ENCODE data around the gene MEFV. TPM values are rescaled to one million over a fixed set of nuclear protein-coding genes. Genes with fewer than 3 reads are reported as not detected.

Gene MEFV
- total RNA-seq, 1 donor from 2014 or later: not detected

DNA sequence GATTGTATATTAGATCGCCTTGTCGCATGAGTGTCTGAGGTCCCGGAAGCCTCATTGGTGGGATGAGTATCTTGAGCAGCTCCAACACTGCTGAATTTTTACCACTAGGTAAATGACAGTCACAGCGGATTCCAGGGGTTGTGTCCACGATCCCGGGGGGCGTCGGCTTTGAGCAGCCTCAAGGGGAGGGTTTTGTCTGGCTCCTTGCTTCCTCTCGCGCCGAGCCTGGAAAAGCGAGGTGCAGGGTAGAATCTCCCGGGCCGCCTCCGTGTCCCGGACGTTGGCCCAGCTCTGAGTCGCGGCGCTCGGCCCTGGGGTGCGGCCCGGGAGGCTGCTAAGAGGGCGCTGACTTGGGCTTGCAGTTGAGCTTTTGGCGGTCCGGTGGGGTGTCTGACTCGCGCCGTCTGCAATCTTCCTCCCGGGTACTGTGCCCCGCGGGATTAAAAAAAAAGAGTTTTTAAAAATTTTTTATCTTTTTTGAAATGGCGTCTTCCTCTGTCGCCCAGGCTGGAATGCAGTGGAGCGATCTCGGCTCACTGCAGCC is 63.9 kb downstream of the MEFV start:
- Mint-ChIP-seq H3K36me3 (no peaks in the 10 kb centered on the region), H3K4me1 (peaks cover 12% of the 10 kb centered on the region), H3K9me3 (no peaks in the 10 kb centered on the region), H3K27me3 (ENCODE audit: low read depth) (peaks cover 91% of the 10 kb centered on the region), H3K27ac (no peak overlapping the region), H3K4me3 (no peak overlapping the region)
- TF ChIP-seq, protein P1, sequence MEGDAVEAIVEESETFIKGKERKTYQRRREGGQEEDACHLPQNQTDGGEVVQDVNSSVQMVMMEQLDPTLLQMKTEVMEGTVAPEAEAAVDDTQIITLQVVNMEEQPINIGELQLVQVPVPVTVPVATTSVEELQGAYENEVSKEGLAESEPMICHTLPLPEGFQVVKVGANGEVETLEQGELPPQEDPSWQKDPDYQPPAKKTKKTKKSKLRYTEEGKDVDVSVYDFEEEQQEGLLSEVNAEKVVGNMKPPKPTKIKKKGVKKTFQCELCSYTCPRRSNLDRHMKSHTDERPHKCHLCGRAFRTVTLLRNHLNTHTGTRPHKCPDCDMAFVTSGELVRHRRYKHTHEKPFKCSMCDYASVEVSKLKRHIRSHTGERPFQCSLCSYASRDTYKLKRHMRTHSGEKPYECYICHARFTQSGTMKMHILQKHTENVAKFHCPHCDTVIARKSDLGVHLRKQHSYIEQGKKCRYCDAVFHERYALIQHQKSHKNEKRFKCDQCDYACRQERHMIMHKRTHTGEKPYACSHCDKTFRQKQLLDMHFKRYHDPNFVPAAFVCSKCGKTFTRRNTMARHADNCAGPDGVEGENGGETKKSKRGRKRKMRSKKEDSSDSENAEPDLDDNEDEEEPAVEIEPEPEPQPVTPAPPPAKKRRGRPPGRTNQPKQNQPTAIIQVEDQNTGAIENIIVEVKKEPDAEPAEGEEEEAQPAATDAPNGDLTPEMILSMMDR (IDR thresholded peaks at IDR 0.05; ENCODE audit: unreplicated experiment): no peak
- no peak for DNase-seq (ENCODE audit: low spot score in 2 of 2, unreplicated experiment in 2 of 2)

Other genes starting within 250 kb of the MEFV start
- gene CLDN9, start 243.7 kb downstream of the MEFV start, total RNA-seq: 5.4 to 5.7 TPM (median 5.4 TPM) in 3 replicates
- 257 to 267 TPM (median 260 TPM) in 3 replicates for gene CLDN6, start 238.4 kb downstream of the MEFV start, total RNA-seq
- 44.6 to 45.5 TPM (median 45.1 TPM) in 3 replicates for gene TNFRSF12A, start 236.3 kb downstream of the MEFV start, total RNA-seq
- gene HCFC1R1, start 232.7 kb downstream of the MEFV start, total RNA-seq: 64.0 to 68.5 TPM (median 65.7 TPM) in 3 replicates
- 59.8 to 62.4 TPM (median 60.2 TPM) in 3 replicates for gene THOC6, start 232.6 kb downstream of the MEFV start, total RNA-seq
- gene BICDL2, start 219.7 kb downstream of the MEFV start, total RNA-seq: 4.5 to 5.8 TPM (median 5.1 TPM) in 3 replicates
- 0.09 to 0.16 TPM (median 0.11 TPM) in 3 replicates for gene MMP25, start 210.1 kb downstream of the MEFV start, total RNA-seq
- gene IL32, start 191.0 kb downstream of the MEFV start, total RNA-seq: 4.9 to 6.0 TPM (median 5.5 TPM) in 3 replicates
- 0.09 to 0.42 TPM in 2 of 3 replicates, not detected in the other for gene ZSCAN10, start 157.3 kb downstream of the MEFV start, total RNA-seq
- 15.4 to 16.7 TPM (median 16.0 TPM) in 3 replicates for gene ZNF205, start 144.0 kb downstream of the MEFV start, total RNA-seq
- gene ZNF213, start 121.6 kb downstream of the MEFV start, total RNA-seq: 12.2 to 13.4 TPM (median 12.7 TPM) in 3 replicates
- gene OR1F1, start 68.4 kb downstream of the MEFV start, total RNA-seq: not detected in 3 replicates
- 8.0 to 8.6 TPM (median 8.3 TPM) in 3 replicates for gene ZNF200, start 21.5 kb downstream of the MEFV start, total RNA-seq
- gene ZNF263, start 26.9 kb upstream of the MEFV start, total RNA-seq: 43.5 to 45.5 TPM (median 44.9 TPM) in 3 replicates
- 6.9 to 8.1 TPM (median 7.6 TPM) in 3 replicates for gene TIGD7, start 48.8 kb upstream of the MEFV start, total RNA-seq
- 51.3 to 53.4 TPM (median 51.7 TPM) in 3 replicates for gene ZNF75A, start 48.9 kb upstream of the MEFV start, total RNA-seq
- 0.35 to 0.63 TPM (median 0.47 TPM) in 3 replicates for gene OR2C1, start 99.3 kb upstream of the MEFV start, total RNA-seq
- gene ZSCAN32, start 144.4 kb upstream of the MEFV start, total RNA-seq: 18.4 to 19.7 TPM (median 18.9 TPM) in 3 replicates
- gene ZNF174, start 144.6 kb upstream of the MEFV start, total RNA-seq: 18.1 to 19.3 TPM (median 19.3 TPM) in 3 replicates
- gene ZNF597, start 186.9 kb upstream of the MEFV start, total RNA-seq: 3.5 to 3.9 TPM (median 3.6 TPM) in 3 replicates
- 49.7 to 52.2 TPM (median 50.6 TPM) in 3 replicates for gene NAA60, start 187.0 kb upstream of the MEFV start, total RNA-seq
- gene C16orf90, start 238.9 kb upstream of the MEFV start, total RNA-seq: not detected in 3 replicates
- gene CLUAP1, start 244.4 kb upstream of the MEFV start, total RNA-seq: 30.1 to 36.4 TPM (median 36.0 TPM) in 3 replicates

All from mesothelial cell of epicardium (in vitro differentiated cells).